Skeletal muscle cell (primary cell): ENCODE results near the gene FRYL.
"Not testable (repeated sequence)": the region's sequence is repeated elsewhere in the genome, so short reads cannot be mapped to it uniquely, and the experiment has no call there.

Experiments used
- DNase-seq: peaks from one replicate; pipeline ENCODE4 v3.0.0-alpha.2; 2010; ENCODE audit warnings: low read depth
- H3K4me3 ChIP-seq: 2 replicates; pipeline ENCODE4 v1.5.1; 2011; ENCODE audit warnings: low read depth, mild to moderate bottlenecking, control low read depth, low read length, moderate library complexity

The FRYL gene

DNA sequence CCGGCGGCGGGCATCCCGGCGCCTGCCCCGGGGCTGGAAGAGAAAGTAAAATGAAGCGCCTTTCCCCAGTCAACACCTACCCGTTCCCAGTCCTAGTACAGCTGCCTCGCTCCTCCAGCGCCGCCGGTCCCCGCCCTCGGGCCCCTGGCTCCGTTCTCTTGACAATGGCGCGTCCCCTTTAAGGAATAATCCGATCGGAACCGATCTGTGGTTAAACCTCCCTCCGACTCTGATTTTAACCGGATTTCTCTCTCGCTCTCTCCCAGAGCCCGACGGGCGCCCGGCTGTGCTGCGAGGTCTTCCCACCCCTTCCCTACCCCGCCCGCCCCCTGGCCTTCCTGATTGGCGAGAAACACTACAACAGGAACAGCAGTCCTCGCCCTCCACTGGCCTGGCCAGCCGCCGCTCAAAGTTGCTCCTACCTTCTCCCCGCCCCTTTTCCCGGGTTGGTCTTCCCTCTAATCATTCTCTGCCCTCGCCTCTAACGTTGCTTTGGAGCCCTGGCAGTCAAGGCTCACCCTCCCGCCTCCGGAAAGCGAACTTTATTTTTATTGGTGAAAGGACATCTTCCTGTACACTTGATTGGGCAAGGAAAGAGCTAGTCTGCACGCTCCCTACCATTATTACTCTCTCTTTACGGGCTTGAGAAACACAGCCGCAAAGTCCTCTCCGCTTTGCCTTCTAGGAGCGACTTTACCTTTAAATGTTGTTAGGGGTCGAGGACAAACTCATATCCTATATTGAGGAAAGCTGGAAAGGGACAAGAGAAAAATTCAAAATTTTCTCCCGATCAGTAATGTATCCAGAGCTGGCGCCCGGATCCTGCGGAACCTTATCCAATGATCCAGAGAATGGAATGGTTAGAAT lies at the start of gene FRYL:
TSS of gene FRYL (minus strand) at position 282 of the 867 bp plus-strand sequence. CDS start 145,869 bp downstream, outside the sequence.
- peak within 1 kb of the TSS; percentile 95 for H3K4me3 ChIP-seq
- DNase-seq: peak; percentile 98

DNA sequence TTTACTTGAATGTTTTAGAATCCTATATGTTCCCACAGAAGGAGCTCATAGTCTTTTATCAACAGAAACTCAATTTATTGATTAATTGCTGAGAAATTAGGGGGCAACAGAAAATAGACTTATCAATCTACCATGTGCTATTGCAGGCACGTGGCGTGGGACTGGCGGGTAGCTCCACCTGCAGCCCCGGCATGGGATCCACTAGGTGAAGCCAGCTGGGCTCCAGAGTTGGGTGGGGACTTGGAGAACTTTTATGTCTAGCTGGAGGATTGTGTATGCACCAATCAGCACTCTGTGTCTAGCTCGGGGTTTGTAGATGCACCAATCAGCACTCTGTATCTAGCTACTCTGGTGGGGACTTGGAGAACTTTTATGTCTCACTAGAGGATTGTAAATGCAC lies 47.5 kb upstream of the FRYL start:
- no peak for DNase-seq
- H3K4me3 ChIP-seq: no peak overlapping the region

DNA sequence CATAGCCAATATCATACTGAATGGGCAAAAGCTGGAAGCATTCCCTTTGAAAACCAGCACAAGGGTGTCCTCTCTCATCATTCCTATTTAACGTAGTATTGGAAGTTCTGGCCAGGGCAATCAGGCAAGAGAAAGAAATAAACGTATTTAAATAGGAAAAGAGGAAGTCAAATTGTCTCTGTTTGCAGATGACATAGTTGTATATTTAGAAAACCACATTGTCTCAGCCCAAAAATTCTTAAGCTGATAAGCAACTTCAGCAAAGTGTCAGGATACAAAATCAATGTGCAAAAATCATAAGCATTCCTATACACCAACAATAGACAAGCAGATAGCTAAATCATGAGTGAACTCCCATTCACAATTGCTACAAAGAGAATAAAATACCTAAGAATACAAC lies 41.4 kb upstream of the FRYL start:
- not testable (repeated sequence) for H3K4me3 ChIP-seq, DNase-seq

GRCh38 chr4:48816971-48817370 lies 36.9 kb upstream of the FRYL start:
- no peak for DNase-seq

GRCh38 chr4:48816297-48816696 lies 36.2 kb upstream of the FRYL start:
- DNase-seq, H3K4me3 ChIP-seq: not testable (repeated sequence)

More at GRCh38 chr4:48816971-48817370, 36.9 kb upstream of the FRYL start:
- H3K4me3 ChIP-seq: no peak overlapping the region

GRCh38 chr4:48815483-48815882 lies 35.4 kb upstream of the FRYL start:
- DNase-seq: no peak
- no peak overlapping the region for H3K4me3 ChIP-seq

DNA sequence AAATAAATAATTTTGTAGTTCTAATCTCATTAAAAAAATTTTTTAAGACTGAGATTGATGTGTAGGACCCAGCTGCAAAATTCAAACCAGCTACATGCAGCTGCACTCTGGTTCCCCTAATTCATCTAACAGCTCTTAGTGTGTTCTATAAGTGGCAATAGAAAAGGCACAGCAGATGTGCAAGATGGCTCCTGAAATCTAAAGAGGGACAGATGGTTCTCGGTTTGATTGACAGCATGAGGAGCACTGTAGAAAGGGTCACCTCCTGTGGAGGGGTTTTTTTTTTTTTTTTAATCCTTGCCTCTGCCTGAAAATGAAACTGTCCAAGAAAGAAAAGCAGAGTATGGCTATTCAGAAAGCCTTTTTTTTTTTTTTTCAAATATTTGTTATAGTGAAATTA lies 33.9 kb upstream of the FRYL start:
- DNase-seq: no peak

DNA sequence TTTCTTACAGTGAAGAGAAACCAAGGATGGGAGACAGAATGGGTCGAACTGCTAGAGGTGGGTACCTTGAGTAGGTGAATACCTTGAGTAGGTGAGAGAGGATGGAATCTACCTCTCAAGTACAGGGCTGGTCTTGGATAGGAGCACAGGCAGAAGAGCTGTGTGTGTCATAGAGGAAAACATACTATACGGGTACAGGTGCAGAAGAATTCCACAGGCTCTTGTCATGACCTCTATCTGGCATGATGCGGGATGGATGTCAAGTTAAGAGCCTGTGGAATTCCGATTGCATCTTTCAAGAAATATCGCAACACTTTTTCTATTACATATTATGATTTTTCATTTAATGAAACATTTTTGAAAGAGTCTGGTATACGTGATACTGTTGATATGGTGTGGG lies 32.8 kb upstream of the FRYL start:
- DNase-seq: no peak
- H3K4me3 ChIP-seq: no peak overlapping the region

More for the DNA sequence above, 33.9 kb upstream of the FRYL start:
- H3K4me3 ChIP-seq: no peak overlapping the region

GRCh38 chr4:48804584-48805301 lies 24.7 kb upstream of the FRYL start:
- DNase-seq: no peak
- H3K4me3 ChIP-seq: no peak overlapping the region

DNA sequence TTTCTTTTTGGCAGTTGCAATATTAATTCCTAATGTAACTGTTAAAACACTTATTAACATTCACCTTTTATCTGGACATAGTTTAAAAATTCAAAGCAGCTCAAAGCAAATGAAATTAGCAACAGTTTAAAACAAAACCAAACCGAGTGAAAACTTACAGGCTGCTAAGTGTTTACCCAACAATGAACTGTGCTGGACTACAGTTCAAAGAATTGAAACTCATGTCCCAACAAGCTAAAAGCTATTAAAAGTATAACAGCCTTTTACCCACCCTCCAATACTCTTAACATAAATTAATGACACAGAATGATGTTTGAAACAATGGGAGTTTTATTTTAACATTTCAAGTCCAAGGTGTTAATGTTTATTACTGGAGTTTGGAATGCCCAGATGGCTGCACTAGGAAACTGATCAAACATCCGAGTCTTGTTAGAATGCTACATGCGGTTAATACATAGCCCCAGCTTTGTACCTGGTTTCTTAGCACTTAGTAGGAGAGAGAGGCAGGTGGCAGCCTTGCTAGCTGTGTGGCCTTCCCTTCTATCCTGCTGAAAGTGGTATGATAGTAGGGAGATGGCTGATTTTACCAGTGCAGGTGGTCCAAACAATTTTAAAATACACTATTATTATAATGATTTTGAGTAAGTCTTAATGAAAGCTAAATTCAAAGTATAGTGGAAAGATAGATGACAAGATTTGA lies 21.1 kb upstream of the FRYL start:
- no peak overlapping the region for H3K4me3 ChIP-seq
- no peak for DNase-seq

GRCh38 chr4:48800155-48800554 lies 20.1 kb upstream of the FRYL start:
- not testable (repeated sequence) for H3K4me3 ChIP-seq, DNase-seq

GRCh38 chr4:48799157-48799556 lies 19.1 kb upstream of the FRYL start:
- no peak overlapping the region for H3K4me3 ChIP-seq
- no peak for DNase-seq

GRCh38 chr4:48798117-48798516 lies 18.0 kb upstream of the FRYL start:
- H3K4me3 ChIP-seq: no peak overlapping the region
- DNase-seq: no peak

DNA sequence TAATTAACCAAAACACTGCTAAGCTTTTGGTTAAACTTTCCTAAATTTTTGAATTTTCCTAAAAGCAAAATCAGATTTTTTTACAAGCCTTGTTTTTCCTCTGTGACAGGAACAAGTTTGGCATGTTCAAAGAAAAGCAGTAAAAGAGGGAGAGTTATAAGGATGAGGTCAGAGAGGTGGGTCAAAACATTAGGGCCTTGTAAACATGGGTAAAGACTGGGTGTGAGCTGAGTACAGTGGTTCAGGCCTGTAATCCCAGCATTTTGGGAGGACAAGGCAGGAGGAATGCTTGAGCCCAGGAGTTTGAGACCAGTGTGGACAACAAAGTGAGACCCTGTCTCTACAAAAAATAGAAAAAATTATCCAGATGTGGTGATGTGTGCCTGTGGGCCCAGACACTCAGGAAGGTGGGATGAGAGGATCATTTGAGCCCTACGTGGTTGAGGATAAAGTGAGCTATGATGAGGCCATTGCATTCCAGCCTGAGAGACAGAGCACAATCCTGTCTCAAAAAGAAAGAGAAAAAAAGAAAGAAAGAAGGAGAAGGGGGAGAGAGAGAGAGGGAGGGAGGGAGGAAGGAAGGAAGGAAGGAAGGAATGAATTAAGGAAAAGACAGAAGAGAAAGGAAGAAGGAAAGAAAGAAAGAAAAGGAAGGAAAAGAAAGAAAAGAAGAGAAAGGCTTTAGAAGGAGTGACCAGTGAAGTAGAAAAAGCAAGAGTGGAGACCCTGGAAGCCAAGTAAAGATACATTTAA lies 17.0 kb upstream of the FRYL start:
- DNase-seq: no peak
- no peak overlapping the region for H3K4me3 ChIP-seq

GRCh38 chr4:48796191-48796926 lies 16.3 kb upstream of the FRYL start:
- no peak for DNase-seq

DNA sequence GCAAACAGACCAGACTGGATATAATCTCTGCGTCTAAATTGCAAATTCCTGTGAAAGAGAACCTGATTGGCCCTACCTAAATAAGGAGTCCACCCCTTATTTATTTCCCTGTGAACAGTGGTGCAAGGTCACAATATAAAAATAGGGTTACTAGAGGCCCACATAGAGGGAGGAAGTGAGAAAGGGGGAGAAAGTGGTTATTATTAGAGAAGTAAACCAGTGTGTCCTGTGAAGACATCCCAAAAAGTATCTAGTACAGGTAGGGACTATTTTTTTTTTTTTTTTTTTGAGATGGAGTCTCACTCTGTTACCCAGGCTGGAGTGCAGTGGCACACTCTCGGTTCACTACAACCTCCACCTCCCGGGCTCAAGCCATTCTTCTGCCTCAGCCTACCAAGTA lies 15.0 kb upstream of the FRYL start:
- no peak for DNase-seq

More at GRCh38 chr4:48796191-48796926, 16.3 kb upstream of the FRYL start:
- H3K4me3 ChIP-seq: no peak overlapping the region

GRCh38 chr4:48792348-48793006 lies 12.4 kb upstream of the FRYL start:
- H3K4me3 ChIP-seq: no peak overlapping the region
- DNase-seq: no peak

More for the DNA sequence above, 15.0 kb upstream of the FRYL start:
- no peak overlapping the region for H3K4me3 ChIP-seq

GRCh38 chr4:48791313-48791712 lies 11.2 kb upstream of the FRYL start:
- DNase-seq: no peak
- no peak overlapping the region for H3K4me3 ChIP-seq
